Measurements from ENCODE around the gene PLA2G1B.

- TF ChIP-seq CTCF (conservative IDR thresholded peaks at IDR 0.05; ENCODE audit: low read length) (no peak), EZH2phosphoT487 (IDR thresholded peaks at IDR 0.05; ENCODE audit: borderline replicate concordance, low read depth, low read length) (no peak)
Observed at GRCh38 chr12:120370343-120371243, 43.0 kb upstream of the PLA2G1B start.
